Neuronal stem cell (in vitro differentiated cells): ENCODE results near the gene PFN3.
A peak's percentile ranks its signal among the peaks of the same experiment; 100 is the strongest.

ENCODE experiments used
- DNase-seq: peaks from one replicate; pipeline ENCODE4 v3.0.0-alpha.2; 2013; ENCODE audit warnings: low spot score
- H2AFZ ChIP-seq: one replicate; pipeline ENCODE4 v1.6.1; 2013; ENCODE audit warnings: mild to moderate bottlenecking, low read length, inconsistent platforms
- H2AK5ac ChIP-seq: 2 replicates; pipeline ENCODE4 v1.6.1; 2013; ENCODE audit warnings: low read depth, mild to moderate bottlenecking, inconsistent platforms, low read length, moderate library complexity, mixed read lengths
- H2BK120ac ChIP-seq: 2 replicates; pipeline ENCODE4 v1.6.1; 2013; ENCODE audit warnings: low read depth, mild to moderate bottlenecking, inconsistent platforms, low read length, moderate library complexity, mixed read lengths
- H2BK12ac ChIP-seq: one replicate; pipeline ENCODE4 v1.6.1; 2013; ENCODE audit warnings: low read length, inconsistent platforms
- H2BK15ac ChIP-seq: 2 replicates; pipeline ENCODE4 v1.6.1; 2013; ENCODE audit warnings: mild to moderate bottlenecking, low read length, inconsistent platforms, mixed read lengths
- H2BK5ac ChIP-seq: one replicate; pipeline ENCODE4 v1.6.1; 2013; ENCODE audit warnings: inconsistent platforms, mild to moderate bottlenecking, low read length, moderate library complexity
- H3K14ac ChIP-seq: one replicate; pipeline ENCODE4 v1.6.1; 2013; ENCODE audit warnings: low read length, inconsistent platforms
- H3K18ac ChIP-seq: 2 replicates; pipeline ENCODE4 v1.6.1; 2013; ENCODE audit warnings: low read length, inconsistent platforms
- H3K23ac ChIP-seq: 2 replicates; pipeline ENCODE4 v1.6.1; 2013; ENCODE audit warnings: low read depth, mild to moderate bottlenecking, mixed read lengths, low read length, inconsistent platforms; ENCODE audit not compliant: poor library complexity
- H3K27ac ChIP-seq: replicated peaks from 3 replicates; pipeline ENCODE4 v1.5.1; 2013; ENCODE audit warnings: low read length, inconsistent platforms
- H3K27me3 ChIP-seq, 3 experiments: 2 replicates each; pipeline ENCODE4 v1.6.1; 2013; ENCODE audit warnings: low read length in 3 of 3, mild to moderate bottlenecking in 2 of 3, inconsistent platforms in 1 of 3, low read depth in 1 of 3, mixed read lengths in 1 of 3, moderate library complexity in 1 of 3; ENCODE audit not compliant: control insufficient read depth in 3 of 3, insufficient read depth in 3 of 3
- H3K36me3 ChIP-seq, 2 donors: replicated peaks in 1 of 2; 2 replicates each; pipeline ENCODE4 v1.6.1; 2013; ENCODE audit warnings: low read length in 2 of 2; ENCODE audit not compliant: control insufficient read depth in 2 of 2, insufficient read depth in 2 of 2
- H3K4ac ChIP-seq: 2 replicates; pipeline ENCODE4 v1.6.1; 2013; ENCODE audit warnings: inconsistent platforms, mild to moderate bottlenecking, low read length, moderate library complexity
- H3K4me1 ChIP-seq, 2 donors: 1 replicate in 1 of 2; 2 replicates in 1 of 2; pipeline ENCODE4 v1.6.1; 2013; ENCODE audit warnings: low read length in 2 of 2, low read depth in 1 of 2; ENCODE audit not compliant: control insufficient read depth in 2 of 2, insufficient read depth in 1 of 2
- H3K4me2 ChIP-seq: one replicate; pipeline ENCODE4 v1.6.1; 2013; ENCODE audit warnings: mild to moderate bottlenecking, low read length, inconsistent platforms; ENCODE audit not compliant: insufficient read depth, poor library complexity, severe bottlenecking
- H3K4me3 ChIP-seq, 2 donors: 2 replicates each; pipeline ENCODE4 v1.5.1; 2013; ENCODE audit warnings: low read length in 2 of 2, mild to moderate bottlenecking in 2 of 2, inconsistent platforms in 1 of 2, moderate library complexity in 1 of 2
- H3K79me1 ChIP-seq: one replicate; pipeline ENCODE4 v1.6.1; 2013; ENCODE audit warnings: low read depth, mild to moderate bottlenecking, inconsistent platforms, low read length, moderate library complexity
- H3K9ac ChIP-seq: one replicate; pipeline ENCODE4 v1.6.1; 2013; ENCODE audit warnings: mild to moderate bottlenecking, low read depth, low read length, inconsistent platforms; ENCODE audit not compliant: poor library complexity
- H3K9me3 ChIP-seq, 2 donors: replicated peaks in 1 of 2; 2 replicates each; pipeline versions ENCODE3 to v1.6.1; 2013; ENCODE audit warnings: low read length in 2 of 2, mild to moderate bottlenecking in 2 of 2, inconsistent platforms in 1 of 2, low read depth in 1 of 2, mixed read lengths in 1 of 2, moderate library complexity in 1 of 2; ENCODE audit not compliant: control insufficient read depth in 2 of 2, insufficient read depth in 1 of 2
- H4K8ac ChIP-seq: one replicate; pipeline ENCODE4 v1.6.1; 2013; ENCODE audit warnings: low read depth, mild to moderate bottlenecking, inconsistent platforms, low read length, moderate library complexity
- H4K91ac ChIP-seq: one replicate; pipeline ENCODE4 v1.6.1; 2013; ENCODE audit warnings: low read length, low read depth, mild to moderate bottlenecking, inconsistent platforms; ENCODE audit not compliant: poor library complexity
- WGBS, 2 donors: extraction: QIAGEN DNeasy Blood & Tissue Kit; methylation state at CpG; one replicate each; pipeline ENCODE4 v1.1.7; 2013; ENCODE audit warnings: missing lambda C conversion rate in 2 of 2, mixed read lengths in 1 of 2; ENCODE audit not compliant: insufficient read length in 2 of 2, insufficient replicate concordance in 1 of 2; ENCODE audit errors: extremely low coverage in 2 of 2; 5-methylcytosine and 5-hydroxymethylcytosine counted together

PFN3 gene

GRCh38 chr5:177447611-177448243, 47.3 kb upstream of the PFN3 start:
- H4K8ac ChIP-seq, result no peak overlapping the region
- peak; percentile 73 for DNase-seq

GRCh38 chr5:177447066-177447610, 46.7 kb upstream of the PFN3 start:
- peak overlapping the region; percentile 78 for H3K4me2 ChIP-seq
- no peak overlapping the region for H3K4ac ChIP-seq
- H3K36me3 ChIP-seq, result peaks cover 0 to 17% of the 10 kb centered on the region in 2 donors
- WGBS, 2 donors, result no CpG with 5 or more reads among the region's 52 CpGs
- peak overlapping the region; percentile 89 for H2BK120ac ChIP-seq
- peaks cover 25 to 30% of the 10 kb centered on the region in 2 donors for H3K4me1 ChIP-seq
- peak overlapping the region; percentile 90 for H2AFZ ChIP-seq
- no peaks in the 10 kb centered on the region for H3K79me1 ChIP-seq
- H3K27me3 ChIP-seq, result no peaks in the 10 kb centered on the region
- H3K14ac ChIP-seq, result no peak overlapping the region
- DNase-seq, result peak; percentile 82
- no peak overlapping the region for H2BK12ac ChIP-seq
- peak overlapping the region; percentile 95 for H2BK15ac ChIP-seq
- H2AK5ac ChIP-seq, result peak overlapping the region; percentile 85
- H4K91ac ChIP-seq, result peak overlapping the region; percentile 75
- peak overlapping the region; percentile 88 for H2BK5ac ChIP-seq
- H3K18ac ChIP-seq, result peak overlapping the region; percentile 99
- H3K4me3 ChIP-seq, result peak overlapping the region; percentile 76 to 84
- peak overlapping the region; percentile 97 for H3K9ac ChIP-seq
- no peak overlapping the region for H4K8ac ChIP-seq
- H3K23ac ChIP-seq, result peak overlapping the region; percentile 13
- H3K9me3 ChIP-seq, result no peaks in the 10 kb centered on the region
- H3K27ac ChIP-seq, result peak overlapping the region; percentile 89

More at GRCh38 chr5:177447611-177448243, 47.3 kb upstream of the PFN3 start:
- H2BK120ac ChIP-seq, result peak overlapping the region; percentile 89
- peaks cover 0 to 17% of the 10 kb centered on the region in 2 donors for H3K36me3 ChIP-seq
- H2AK5ac ChIP-seq, result peak overlapping the region; percentile 82
- H2BK5ac ChIP-seq, result peak overlapping the region; percentile 88
- peaks cover under 1% of the 10 kb centered on the region for H3K79me1 ChIP-seq
- H3K27ac ChIP-seq, result peak overlapping the region; percentile 89
- H3K9me3 ChIP-seq, result no peaks in the 10 kb centered on the region
- no CpG with 5 or more reads among the region's 23 CpGs for WGBS, 2 donors
- peak overlapping the region; percentile 95 for H2BK15ac ChIP-seq
- H4K91ac ChIP-seq, result no peak overlapping the region
- peak overlapping the region; percentile 99 for H3K18ac ChIP-seq
- peak overlapping the region; percentile 54 for H3K4me2 ChIP-seq
- peak overlapping the region; percentile 72 to 76 for H3K4me3 ChIP-seq
- H3K4ac ChIP-seq, result no peak overlapping the region
- no peak overlapping the region for H3K14ac ChIP-seq
- peak overlapping the region; percentile 75 for H3K9ac ChIP-seq
- H3K27me3 ChIP-seq, result peaks cover 0 to under 1% (median 0%) of the 10 kb centered on the region in 3 experiments
- no peak overlapping the region for H3K23ac ChIP-seq
- peaks cover 24 to 30% of the 10 kb centered on the region in 2 donors for H3K4me1 ChIP-seq
- H2BK12ac ChIP-seq, result peak overlapping the region; percentile 67
- H2AFZ ChIP-seq, result peak overlapping the region; percentile 66

- H3K9ac ChIP-seq, result peak within 1 kb of the TSS; percentile 97
- no CpG with 5 or more reads among the region's 89 CpGs for WGBS, 2 donors
- peak within 1 kb of the TSS; percentile 71 for H3K4ac ChIP-seq
- peak; percentile 69 for DNase-seq
- H4K91ac ChIP-seq, result peak within 1 kb of the TSS; percentile 75
- peak within 1 kb of the TSS; percentile 88 for H2BK5ac ChIP-seq
- no peaks in the 10 kb centered on the region for H3K27me3 ChIP-seq
- H3K4me2 ChIP-seq, result peak within 1 kb of the TSS; percentile 78
- H2BK15ac ChIP-seq, result peak within 1 kb of the TSS; percentile 95
- no peak within 1 kb of the TSS for H4K8ac ChIP-seq
- H3K79me1 ChIP-seq, result no peaks in the 10 kb centered on the region
- no peaks in the 10 kb centered on the region for H3K9me3 ChIP-seq
- peaks cover 27 to 30% of the 10 kb centered on the region in 2 donors for H3K4me1 ChIP-seq
- H3K4me3 ChIP-seq, result peak within 1 kb of the TSS; percentile 76 to 84
- peak within 1 kb of the TSS; percentile 89 for H3K27ac ChIP-seq
- peak within 1 kb of the TSS; percentile 99 for H3K18ac ChIP-seq
- H2BK120ac ChIP-seq, result peak within 1 kb of the TSS; percentile 89
- peak within 1 kb of the TSS; percentile 94 for H3K23ac ChIP-seq
- peaks cover 0 to 22% of the 10 kb centered on the region in 2 donors for H3K36me3 ChIP-seq
- peak within 1 kb of the TSS; percentile 67 for H2BK12ac ChIP-seq
- H2AFZ ChIP-seq, result peak within 1 kb of the TSS; percentile 90
- peak within 1 kb of the TSS; percentile 99 for H3K14ac ChIP-seq
- H2AK5ac ChIP-seq, result peak within 1 kb of the TSS; percentile 96
Observed at GRCh38 chr5:177446200-177447065, 46.0 kb upstream of the PFN3 start, which contains the start of gene PRR7. TSS of gene PRR7 (plus strand) at chr5:177446814. CDS start at chr5:177455068, 8,254 bp downstream.
